T-helper 1 cell treated with Interleukin-12 subunit alpha and Interleukin-12 subunit beta and Interleukin-4 antibody, amounts not matched to agents 30 μg/mL and 1 μg/mL, for 36 hours (primary cell): Measurements from ENCODE around the gene CCDC102A.

ENCODE experiments used
- H3K27ac Mint-ChIP-seq: one replicate; pipeline ENCODE4 v1.8.0; 2021; ENCODE audit warnings: mild to moderate bottlenecking, mixed read lengths
- H3K27me3 Mint-ChIP-seq: one replicate; pipeline ENCODE4 v1.8.0; 2021; ENCODE audit warnings: low read depth, mixed read lengths
- H3K36me3 Mint-ChIP-seq: one replicate; pipeline ENCODE4 v1.8.0; 2021; ENCODE audit warnings: low read depth, mixed read lengths
- H3K4me1 Mint-ChIP-seq: one replicate; pipeline ENCODE4 v1.8.0; 2021; ENCODE audit warnings: low read depth, mixed read lengths
- H3K4me3 Mint-ChIP-seq: one replicate; pipeline ENCODE4 v1.8.0; 2021; ENCODE audit warnings: mild to moderate bottlenecking, moderate library complexity, mixed read lengths
- H3K9me3 Mint-ChIP-seq: one replicate; pipeline ENCODE4 v1.8.0; 2021; ENCODE audit warnings: mixed read lengths

CCDC102A gene

DNA sequence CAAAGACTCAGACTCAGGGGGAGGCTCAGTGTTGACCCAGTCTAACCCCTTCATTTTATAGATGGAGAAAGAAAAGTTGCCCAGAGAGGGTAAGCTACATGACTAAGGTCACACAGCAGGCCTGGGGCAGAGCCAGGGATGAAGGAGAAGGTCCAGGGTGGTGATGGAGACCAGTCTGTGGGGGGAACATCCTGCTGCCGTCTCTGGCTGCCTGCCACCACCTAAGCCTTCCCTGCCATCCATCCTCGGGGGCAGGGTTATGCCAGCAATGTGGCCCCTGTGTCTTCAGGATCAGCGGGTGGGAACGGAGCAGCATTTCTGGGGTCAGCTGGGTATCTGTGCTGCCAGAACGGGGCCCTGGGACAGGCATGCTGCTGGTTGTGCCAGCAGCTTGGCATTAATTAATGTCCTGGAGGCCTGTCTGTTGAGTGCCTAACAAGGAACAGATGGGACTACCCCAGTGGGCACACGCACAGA, 55.6 kb downstream of the CCDC102A start:
- Mint-ChIP-seq H3K4me3 (no peak overlapping the region), H3K4me1 (peaks cover 14% of the 10 kb centered on the region), H3K27me3 (peaks cover 11% of the 10 kb centered on the region), H3K27ac (no peak overlapping the region), H3K9me3 (no peaks in the 10 kb centered on the region), H3K36me3 (no peaks in the 10 kb centered on the region)

DNA sequence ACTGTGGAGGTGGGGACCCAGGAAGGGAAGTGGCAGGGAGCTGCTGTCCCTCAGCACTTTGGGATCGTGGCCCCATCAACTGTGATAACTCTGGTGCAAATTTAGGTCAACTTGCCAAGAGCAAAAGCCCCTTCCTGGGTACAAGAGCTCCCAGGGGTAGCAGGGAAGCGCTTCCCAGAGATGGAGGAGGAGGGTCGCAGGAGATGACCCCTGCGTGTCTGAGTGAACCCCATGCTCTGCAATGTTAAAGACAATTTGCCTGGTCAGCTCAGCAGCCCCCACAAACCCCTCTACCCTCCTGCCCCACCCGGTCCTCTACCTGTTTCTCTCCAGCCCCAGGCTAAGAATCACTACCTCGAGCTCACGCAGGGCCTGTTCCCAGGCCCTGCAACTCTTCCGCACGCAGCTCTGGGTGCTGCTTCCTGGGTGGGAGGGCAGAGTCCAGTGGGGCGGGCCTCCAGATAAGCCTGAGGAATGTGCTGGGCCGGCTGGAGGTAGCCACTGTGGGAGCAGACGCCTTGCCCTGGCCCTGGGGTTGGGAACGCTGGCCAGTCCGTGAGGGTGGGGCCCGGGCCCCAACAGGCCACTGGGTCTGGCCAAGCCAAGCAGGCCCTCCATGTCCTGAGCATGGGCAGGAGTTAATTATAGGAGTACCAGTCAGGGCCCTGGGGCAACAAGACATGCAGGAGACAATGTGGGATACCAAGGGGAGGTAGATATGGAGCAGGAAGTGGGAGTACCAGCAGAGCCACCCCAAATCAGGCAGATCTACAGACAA, 56.2 kb downstream of the CCDC102A start:
- peaks cover 11% of the 10 kb centered on the region for H3K4me1 Mint-ChIP-seq

DNA sequence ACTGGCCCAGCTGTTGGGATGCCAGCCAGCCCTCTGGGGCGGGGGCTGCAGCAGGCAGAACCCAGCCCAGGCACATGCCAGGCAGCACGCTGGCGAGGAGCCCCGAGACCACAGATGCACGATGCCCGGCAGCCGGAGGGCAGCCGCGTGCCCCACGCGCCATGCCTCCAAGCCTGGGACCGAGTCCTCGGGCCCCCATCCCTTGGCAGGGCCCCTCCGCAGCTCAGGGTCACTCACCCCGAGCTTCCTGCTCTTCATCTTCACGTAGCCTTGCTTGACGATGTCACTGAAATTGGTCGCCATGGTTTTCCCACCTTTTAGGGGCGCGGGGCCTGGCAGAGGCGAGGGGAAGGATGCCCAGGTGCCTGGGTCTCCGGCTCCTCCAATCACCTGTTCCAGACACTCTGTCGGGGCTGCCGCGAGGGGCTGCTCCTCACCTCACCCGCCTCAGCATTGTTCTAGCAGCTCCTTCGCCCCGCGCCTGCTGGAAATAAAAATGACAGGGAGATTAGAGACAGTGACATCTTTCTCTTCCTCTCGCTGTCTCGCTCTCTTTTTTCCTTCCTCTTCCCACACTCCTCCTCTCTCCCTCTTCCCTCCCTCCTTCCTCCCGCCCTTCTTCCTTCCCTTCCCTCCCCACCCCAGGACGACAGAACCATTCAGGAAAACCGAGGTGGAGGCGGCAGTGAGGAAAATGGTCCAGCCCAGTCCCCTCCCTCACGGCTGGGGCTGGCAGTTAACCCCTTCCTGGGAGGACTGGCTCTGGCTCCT, 57.0 kb downstream of the CCDC102A start:
- H3K27me3 Mint-ChIP-seq, result peaks cover 3% of the 10 kb centered on the region
- no peak overlapping the region for H3K27ac Mint-ChIP-seq
- peaks cover 11% of the 10 kb centered on the region for H3K4me1 Mint-ChIP-seq
- no peaks in the 10 kb centered on the region for H3K36me3 Mint-ChIP-seq
- H3K4me3 Mint-ChIP-seq, result no peak overlapping the region
- H3K9me3 Mint-ChIP-seq, result no peaks in the 10 kb centered on the region

More for the DNA sequence above, 56.2 kb downstream of the CCDC102A start:
- Mint-ChIP-seq H3K9me3 (no peaks in the 10 kb centered on the region), H3K4me3 (no peak overlapping the region), H3K36me3 (no peaks in the 10 kb centered on the region), H3K27me3 (peaks cover 7% of the 10 kb centered on the region), H3K27ac (no peak overlapping the region)

DNA sequence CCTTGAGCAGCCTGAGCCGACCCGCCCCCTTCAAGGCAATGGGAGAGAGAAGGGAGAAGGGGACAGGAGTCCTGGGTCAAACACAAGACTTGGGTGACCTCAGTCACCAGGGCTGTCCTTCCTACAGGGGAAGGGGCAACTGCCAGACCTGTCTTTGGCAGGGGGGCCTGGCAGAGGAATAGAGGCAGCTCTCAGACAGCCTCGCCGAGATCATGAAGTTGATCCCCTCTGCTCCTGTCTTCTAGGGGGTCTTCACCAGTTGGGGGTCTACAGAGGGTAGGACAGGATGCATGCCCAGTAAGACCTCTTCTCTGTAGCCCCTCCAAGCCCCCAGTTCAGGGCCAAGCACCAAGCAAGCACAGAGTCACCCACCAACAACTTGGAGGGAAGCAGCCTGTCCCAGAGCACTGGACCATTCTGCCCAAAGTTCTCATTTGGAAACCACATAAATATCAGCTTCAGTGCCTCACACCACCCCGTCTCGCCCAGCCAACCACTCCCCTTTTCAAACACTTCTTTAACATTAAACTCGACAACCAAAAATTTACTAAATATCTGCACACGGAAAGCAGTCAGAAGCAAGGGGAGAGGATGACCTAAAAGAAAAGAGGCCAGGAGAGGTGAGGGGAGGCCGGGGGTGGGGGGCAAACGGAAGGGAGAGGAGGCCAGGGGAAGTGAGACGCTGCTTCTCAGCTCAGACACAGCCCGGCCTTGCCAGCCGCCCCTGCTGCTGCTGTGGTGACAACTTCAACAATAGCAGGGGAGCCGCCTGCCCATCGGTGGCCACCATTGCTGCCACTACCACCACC, 57.8 kb downstream of the CCDC102A start:
- Mint-ChIP-seq H3K9me3 (no peaks in the 10 kb centered on the region), H3K36me3 (no peaks in the 10 kb centered on the region), H3K27me3 (peaks cover 3% of the 10 kb centered on the region), H3K27ac (no peak overlapping the region), H3K4me3 (no peak overlapping the region), H3K4me1 (peaks cover 11% of the 10 kb centered on the region)

DNA sequence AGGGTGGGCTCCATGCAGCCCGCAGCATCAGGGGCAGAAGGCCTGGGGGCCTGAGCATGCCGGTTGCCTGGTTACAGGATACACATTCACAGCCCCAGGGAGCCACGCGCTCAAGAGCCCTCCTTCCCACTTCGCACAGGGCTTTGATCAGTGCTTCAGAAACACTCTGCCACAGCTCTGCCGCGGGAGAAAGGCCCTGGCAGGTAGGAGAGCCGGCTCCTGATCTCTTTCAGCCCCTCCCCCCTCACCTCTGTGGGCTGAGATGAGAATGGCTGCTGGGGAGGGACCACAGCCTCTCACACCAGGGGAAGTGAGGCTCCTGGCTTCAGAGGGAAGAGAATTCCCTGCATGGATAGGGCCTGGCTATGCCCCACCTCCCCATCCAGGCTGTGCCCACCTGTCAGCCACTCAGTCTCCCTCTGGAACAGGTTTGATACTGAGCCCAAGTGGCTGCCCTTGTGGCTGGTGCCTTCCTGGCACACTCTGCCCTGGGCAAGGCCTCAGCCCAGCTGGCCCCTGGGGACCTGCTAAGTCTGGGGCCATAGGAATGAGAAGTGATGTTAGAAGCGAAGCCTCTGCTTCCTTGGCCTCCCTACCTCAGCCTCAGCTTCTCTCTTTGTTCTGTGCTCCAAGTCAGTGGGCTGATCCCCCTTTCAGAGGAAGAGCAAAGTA, 58.7 kb downstream of the CCDC102A start:
- H3K27me3 Mint-ChIP-seq, result peaks cover 3% of the 10 kb centered on the region
- H3K36me3 Mint-ChIP-seq, result no peaks in the 10 kb centered on the region
- H3K4me1 Mint-ChIP-seq, result peaks cover 11% of the 10 kb centered on the region
- H3K9me3 Mint-ChIP-seq, result no peaks in the 10 kb centered on the region
- no peak overlapping the region for H3K27ac Mint-ChIP-seq
- no peak overlapping the region for H3K4me3 Mint-ChIP-seq

DNA sequence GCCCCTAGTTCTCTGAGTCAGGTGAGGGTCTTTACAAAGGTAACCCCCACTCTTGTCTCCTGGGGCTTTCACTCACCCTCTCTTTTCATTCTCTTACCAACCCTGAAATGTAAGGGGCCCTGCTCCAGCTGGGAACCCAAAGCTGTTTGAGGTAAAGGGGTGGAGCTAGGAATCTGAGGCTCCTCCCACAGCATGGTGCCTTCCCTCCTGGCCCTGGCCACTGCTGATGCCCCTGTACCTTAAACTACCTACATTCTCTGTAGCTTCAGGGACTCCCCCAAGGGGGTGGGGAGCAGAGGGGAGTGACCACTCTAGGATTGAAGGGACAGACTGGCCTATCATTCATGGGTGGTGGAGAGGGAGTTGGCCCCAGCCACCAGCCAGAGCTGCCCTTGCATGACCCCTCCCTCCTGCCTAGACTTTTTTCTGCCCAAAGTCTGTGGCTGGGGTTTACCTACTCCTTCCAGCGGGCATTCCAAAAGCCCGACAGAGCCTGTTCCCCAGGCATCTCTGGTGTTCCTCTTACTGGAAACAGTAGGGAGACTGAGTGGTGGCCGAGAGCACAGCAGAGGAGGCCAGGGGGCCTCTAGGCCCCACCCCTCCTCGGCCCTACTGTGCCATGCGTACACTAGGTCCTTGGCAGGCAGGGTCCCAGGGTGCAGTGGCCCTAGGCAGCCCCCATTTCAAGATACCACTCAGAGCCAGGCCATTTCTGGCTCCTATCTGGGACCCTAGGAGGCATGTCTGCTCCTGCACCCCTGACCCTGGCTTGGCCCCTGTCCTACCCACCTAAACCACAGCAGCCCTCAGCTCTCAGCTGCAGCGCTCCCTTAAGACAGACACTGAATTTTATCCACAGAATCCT, 59.6 kb downstream of the CCDC102A start:
- Mint-ChIP-seq H3K4me3 (no peak overlapping the region), H3K4me1 (peaks cover 15% of the 10 kb centered on the region), H3K27ac (peak overlapping the region; percentile 62), H3K27me3 (peaks cover 3% of the 10 kb centered on the region), H3K36me3 (peaks cover 4% of the 10 kb centered on the region), H3K9me3 (no peaks in the 10 kb centered on the region)

DNA sequence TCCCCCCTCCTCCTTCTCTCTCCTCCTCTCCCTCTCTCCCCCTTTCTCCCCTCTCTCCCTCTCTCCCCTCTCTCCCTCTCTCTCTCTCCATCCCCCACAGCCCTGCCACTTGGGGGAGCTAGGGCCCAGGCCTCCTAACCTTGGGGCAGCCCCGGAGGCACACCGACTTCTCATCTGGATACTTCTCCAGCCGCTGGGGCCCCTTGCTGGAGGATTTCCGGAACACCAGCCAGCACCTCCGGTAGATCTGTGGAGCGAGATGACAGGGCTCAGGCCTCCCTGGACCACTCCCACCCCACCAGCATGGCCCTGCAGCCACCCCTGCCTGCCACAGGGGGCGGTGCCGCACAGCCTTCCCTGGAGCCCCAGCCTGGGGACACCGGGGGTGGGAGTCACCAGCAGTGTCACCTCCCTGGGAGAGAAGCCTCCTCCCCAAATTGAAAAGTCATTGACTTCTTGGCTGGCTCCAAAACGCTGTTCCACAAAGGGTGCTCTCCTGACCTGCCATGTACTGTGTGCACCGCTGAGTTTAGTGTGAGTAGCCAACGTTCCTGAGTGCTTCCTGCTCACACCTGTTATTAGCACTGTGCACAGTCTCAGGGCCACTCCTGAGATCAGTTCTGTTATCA, 60.5 kb downstream of the CCDC102A start:
- peak overlapping the region; percentile 63 for H3K27ac Mint-ChIP-seq
- H3K4me1 Mint-ChIP-seq, result peaks cover 15% of the 10 kb centered on the region
- no peak overlapping the region for H3K4me3 Mint-ChIP-seq
- no peaks in the 10 kb centered on the region for H3K9me3 Mint-ChIP-seq
- peaks cover 4% of the 10 kb centered on the region for H3K36me3 Mint-ChIP-seq
- H3K27me3 Mint-ChIP-seq, result peaks cover 3% of the 10 kb centered on the region

DNA sequence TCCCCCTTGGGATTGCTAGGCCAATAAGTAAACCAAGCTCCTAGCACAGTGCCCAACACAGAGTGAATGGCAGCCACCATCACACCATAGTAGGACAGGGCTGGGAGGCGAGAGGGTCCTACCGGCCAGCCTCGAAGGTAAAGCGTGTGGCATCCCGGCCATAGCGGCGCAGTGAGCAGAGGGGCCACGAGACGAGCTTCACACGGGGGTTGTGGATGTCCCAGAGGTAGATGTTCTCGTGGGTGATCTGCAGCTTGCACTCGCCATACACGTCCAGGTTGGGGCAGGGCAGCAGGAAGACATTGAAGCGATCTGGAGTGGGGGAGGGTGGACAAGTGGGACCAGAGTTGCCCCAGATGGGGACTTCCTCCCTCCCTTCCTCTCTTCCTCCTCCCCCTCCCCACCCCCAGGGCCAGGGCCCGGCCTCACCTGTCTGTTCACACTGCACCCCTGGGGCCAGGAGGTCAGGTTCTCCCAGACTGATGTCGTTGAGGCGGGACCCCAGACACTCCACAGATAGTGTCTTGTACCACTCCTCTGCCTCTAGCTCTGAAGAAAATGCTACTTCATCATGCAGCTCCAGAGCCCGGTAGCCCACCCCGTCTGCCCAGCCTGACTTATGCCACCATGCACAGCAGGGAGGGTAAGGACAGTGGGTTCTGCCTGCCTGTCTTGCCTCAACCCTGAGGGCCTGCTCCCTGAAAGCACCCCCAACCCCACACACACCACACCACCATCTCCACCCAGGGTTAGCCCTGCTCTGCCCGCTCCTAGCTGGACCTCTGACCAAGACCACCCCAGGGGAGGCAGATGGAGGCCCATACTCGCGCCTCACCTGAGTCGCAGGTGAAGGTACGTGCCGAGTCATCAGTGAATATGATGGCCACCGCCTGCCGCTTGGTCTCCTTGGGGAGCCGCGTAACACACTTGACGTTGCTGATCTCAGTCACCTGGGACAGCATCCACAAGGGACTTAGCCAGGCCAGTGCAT, 61.4 kb downstream of the CCDC102A start:
- peaks cover 7% of the 10 kb centered on the region for H3K36me3 Mint-ChIP-seq
- peak overlapping the region; percentile 46 for H3K27ac Mint-ChIP-seq
- H3K4me1 Mint-ChIP-seq, result peaks cover 15% of the 10 kb centered on the region
- no peaks in the 10 kb centered on the region for H3K9me3 Mint-ChIP-seq
- H3K4me3 Mint-ChIP-seq, result no peak overlapping the region
- peaks cover 3% of the 10 kb centered on the region for H3K27me3 Mint-ChIP-seq

DNA sequence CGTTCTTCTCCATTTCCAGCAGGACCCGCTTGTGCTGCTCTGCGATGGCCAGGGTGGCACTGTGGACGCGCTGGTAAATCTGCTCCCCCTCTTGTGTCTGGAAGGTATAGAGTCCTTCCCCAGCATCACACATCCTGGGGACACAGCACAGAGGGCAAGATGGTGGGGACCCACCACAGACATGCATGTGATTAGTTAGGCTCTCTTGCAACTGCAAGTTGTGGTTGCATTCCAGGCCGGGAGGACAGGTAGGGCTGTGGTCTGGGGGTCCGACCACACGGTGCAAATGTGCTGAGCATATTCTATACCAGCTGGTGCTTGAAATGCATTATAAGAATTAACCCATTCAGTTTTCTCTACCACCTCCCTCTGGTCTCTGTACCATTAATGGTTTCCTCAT, 62.5 kb downstream of the CCDC102A start:
- no peak overlapping the region for H3K27ac Mint-ChIP-seq
- H3K4me3 Mint-ChIP-seq, result no peak overlapping the region

DNA sequence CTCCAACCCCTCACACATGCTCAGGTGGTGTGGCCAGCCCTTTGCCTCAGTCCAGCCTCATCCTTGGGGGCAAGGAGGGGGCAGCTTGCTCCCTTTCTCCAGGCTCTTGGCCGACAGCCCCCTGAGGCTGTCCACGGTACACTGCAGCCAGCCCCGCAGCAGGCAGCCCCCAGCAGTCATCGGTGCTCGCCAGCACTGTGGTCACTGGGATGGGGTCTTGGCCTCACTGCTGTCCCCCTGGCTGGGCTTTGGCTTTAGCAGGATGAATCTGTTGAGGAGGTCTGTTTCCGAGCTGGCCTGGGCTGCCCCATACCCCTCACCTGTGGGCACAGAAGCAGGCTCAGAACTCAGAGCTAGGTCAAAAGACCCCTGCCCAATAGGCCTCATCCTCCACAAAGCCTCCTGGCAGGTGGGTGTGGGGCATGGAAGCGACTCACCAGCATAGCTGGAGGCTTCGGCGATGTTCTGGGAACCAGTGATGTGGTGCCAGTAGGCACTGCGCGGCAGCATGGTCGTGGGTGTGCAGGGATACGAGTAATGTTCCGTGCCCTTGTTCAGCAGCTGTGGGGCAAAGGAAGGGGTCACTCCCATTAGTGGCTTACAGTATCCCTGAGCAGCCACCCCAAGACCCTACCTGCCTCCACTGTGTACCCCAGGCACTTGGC, 63.1 kb downstream of the CCDC102A start:
- H3K4me1 Mint-ChIP-seq, result peaks cover 12% of the 10 kb centered on the region
- no peaks in the 10 kb centered on the region for H3K9me3 Mint-ChIP-seq

More for the DNA sequence above, 62.5 kb downstream of the CCDC102A start:
- Mint-ChIP-seq H3K27me3 (peaks cover 3% of the 10 kb centered on the region), H3K36me3 (peaks cover 12% of the 10 kb centered on the region), H3K4me1 (peaks cover 12% of the 10 kb centered on the region), H3K9me3 (no peaks in the 10 kb centered on the region)

DNA sequence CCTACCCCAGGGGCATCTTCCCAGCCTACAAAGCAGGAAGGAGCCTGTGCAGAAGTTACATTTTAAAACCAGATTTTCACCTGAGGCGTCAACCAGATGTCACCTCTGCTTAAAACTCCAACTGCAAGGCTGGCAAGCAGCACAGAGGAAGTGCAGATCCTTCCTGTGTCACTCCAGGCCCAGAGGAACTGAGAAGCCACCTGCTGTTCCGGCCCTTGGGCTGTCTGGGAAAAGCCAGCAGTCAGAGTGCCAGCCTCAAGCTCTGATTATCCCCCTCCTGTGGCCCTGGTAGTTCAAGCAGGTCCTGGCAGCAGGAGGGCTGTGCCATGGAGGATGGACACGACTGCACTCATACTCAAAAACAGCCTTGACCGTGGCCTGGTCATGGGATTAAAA, 63.7 kb downstream of the CCDC102A start:
- Mint-ChIP-seq H3K27me3 (no peaks in the 10 kb centered on the region), H3K36me3 (peaks cover 21% of the 10 kb centered on the region)

More for the DNA sequence above, 63.1 kb downstream of the CCDC102A start:
- Mint-ChIP-seq H3K4me3 (no peak overlapping the region), H3K27ac (no peak overlapping the region), H3K27me3 (no peaks in the 10 kb centered on the region), H3K36me3 (peaks cover 18% of the 10 kb centered on the region)

More for the DNA sequence above, 63.7 kb downstream of the CCDC102A start:
- Mint-ChIP-seq H3K4me1 (peaks cover 12% of the 10 kb centered on the region), H3K9me3 (no peaks in the 10 kb centered on the region), H3K27ac (no peak overlapping the region), H3K4me3 (no peak overlapping the region)
